Brain microvascular endothelial cell (primary cell): ENCODE results near the gene TOP1.

Source experiments
- DNase-seq: peaks from one replicate; pipeline ENCODE4 v3.0.0-alpha.2; 2020
- H3K27ac ChIP-seq: fragments of 250-450 bp; sonication (Bioruptor Pico); 2 replicates; pipeline ENCODE4 v1.5.1; 2020; ENCODE audit warnings: mild to moderate bottlenecking, moderate library complexity
- H3K27me3 ChIP-seq: fragments of 250-450 bp; sonication (Bioruptor Pico); replicated peaks from 2 replicates; pipeline ENCODE4 v1.5.1; 2020; ENCODE audit warnings: mild to moderate bottlenecking
- H3K36me3 ChIP-seq: fragments of 250-450 bp; sonication (Bioruptor Pico); replicated peaks from 2 replicates; pipeline ENCODE4 v1.5.1; 2020; ENCODE audit warnings: mild to moderate bottlenecking
- H3K4me3 ChIP-seq: 2 replicates; pipeline ENCODE4 v1.5.1; 2011; ENCODE audit warnings: low read depth, mild to moderate bottlenecking, control low read depth, low read length, moderate library complexity
- CTCF ChIP-seq: IDR thresholded peaks from 2 replicates; pipeline ENCODE4 v1.5.1; 2011; ENCODE audit warnings: low read depth, mild to moderate bottlenecking, moderate library complexity, low read length, control low read depth, inconsistent platforms; ENCODE audit errors: missing control alignments
- in situ Hi-C: cut with HindIII; loops from 2 replicates; pipeline ENCODE4 v1.10.0; 2017; ENCODE audit warnings: low sequenced_read_pairs, low pct_ligation_motif_present

Gene TOP1

GRCh38 chr20:41168281-41169161 is 139.9 kb downstream of the TOP1 start:
- peaks cover 72% of the 10 kb centered on the region for H3K36me3 ChIP-seq
- TF ChIP-seq CTCF, result no peak
- in situ Hi-C loops, result no loop called here
- H3K4me3 ChIP-seq, result no peak overlapping the region
- H3K27me3 ChIP-seq, result no peaks in the 10 kb centered on the region
- no peak for DNase-seq
- H3K27ac ChIP-seq, result no peak overlapping the region

GRCh38 chr20:41169162-41169690 is 140.6 kb downstream of the TOP1 start:
- no peak for DNase-seq
- Histone ChIP-seq H3K27ac (no peak overlapping the region), H3K4me3 (no peak overlapping the region), H3K27me3 (no peaks in the 10 kb centered on the region), H3K36me3 (peaks cover 72% of the 10 kb centered on the region)
- in situ Hi-C loops, result no loop called here
- no peak for TF ChIP-seq CTCF

- peak; percentile 63 for DNase-seq
- H3K27me3 ChIP-seq, result no peaks in the 10 kb centered on the region
- peaks cover 72% of the 10 kb centered on the region for H3K36me3 ChIP-seq
- in situ Hi-C loops, result no loop called here
- no peak overlapping the region for H3K27ac ChIP-seq
- TF ChIP-seq CTCF, result no peak
- H3K4me3 ChIP-seq, result no peak overlapping the region
Measured at GRCh38 chr20:41169791-41170351, 141.2 kb downstream of the TOP1 start.

- peaks cover 68% of the 10 kb centered on the region for H3K36me3 ChIP-seq
Measured at GRCh38 chr20:41170386-41171105, 141.9 kb downstream of the TOP1 start.

More at GRCh38 chr20:41170386-41171105, 141.9 kb downstream of the TOP1 start:
- Histone ChIP-seq H3K4me3 (no peak overlapping the region), H3K27me3 (no peaks in the 10 kb centered on the region), H3K27ac (no peak overlapping the region)
- in situ Hi-C loops, result no loop called here
- no peak for DNase-seq
- TF ChIP-seq CTCF, result no peak
